ENCODE data around the gene EXOG.

DNA sequence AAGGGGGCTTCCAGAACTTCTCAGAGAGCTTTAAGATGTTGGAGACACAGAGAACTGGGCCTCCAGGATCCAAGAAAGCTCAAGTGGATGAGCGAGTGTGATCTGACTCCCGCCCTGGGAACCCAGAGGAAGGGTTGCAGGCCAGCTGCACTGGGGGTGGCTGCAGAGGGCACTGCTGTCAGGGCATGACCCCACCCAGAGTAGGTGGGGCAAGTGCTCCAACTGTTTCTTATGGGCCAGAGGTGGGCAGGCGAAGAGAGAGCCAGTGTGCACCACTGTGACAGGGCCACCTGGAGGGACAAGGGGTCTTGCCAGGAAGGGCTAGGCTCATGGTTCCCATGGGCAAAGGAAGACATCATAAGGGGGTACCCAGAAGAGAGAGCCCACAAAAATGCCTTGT lies 48.8 kb downstream of the EXOG start:
- TF ChIP-seq, protein P1, sequence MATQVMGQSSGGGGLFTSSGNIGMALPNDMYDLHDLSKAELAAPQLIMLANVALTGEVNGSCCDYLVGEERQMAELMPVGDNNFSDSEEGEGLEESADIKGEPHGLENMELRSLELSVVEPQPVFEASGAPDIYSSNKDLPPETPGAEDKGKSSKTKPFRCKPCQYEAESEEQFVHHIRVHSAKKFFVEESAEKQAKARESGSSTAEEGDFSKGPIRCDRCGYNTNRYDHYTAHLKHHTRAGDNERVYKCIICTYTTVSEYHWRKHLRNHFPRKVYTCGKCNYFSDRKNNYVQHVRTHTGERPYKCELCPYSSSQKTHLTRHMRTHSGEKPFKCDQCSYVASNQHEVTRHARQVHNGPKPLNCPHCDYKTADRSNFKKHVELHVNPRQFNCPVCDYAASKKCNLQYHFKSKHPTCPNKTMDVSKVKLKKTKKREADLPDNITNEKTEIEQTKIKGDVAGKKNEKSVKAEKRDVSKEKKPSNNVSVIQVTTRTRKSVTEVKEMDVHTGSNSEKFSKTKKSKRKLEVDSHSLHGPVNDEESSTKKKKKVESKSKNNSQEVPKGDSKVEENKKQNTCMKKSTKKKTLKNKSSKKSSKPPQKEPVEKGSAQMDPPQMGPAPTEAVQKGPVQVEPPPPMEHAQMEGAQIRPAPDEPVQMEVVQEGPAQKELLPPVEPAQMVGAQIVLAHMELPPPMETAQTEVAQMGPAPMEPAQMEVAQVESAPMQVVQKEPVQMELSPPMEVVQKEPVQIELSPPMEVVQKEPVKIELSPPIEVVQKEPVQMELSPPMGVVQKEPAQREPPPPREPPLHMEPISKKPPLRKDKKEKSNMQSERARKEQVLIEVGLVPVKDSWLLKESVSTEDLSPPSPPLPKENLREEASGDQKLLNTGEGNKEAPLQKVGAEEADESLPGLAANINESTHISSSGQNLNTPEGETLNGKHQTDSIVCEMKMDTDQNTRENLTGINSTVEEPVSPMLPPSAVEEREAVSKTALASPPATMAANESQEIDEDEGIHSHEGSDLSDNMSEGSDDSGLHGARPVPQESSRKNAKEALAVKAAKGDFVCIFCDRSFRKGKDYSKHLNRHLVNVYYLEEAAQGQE (IDR thresholded peaks at IDR 0.05; ENCODE audit: borderline replicate concordance): no peak
- no peak for TF ChIP-seq POLR2AphosphoS5 (IDR thresholded peaks at IDR 0.05)
- TF ChIP-seq EZH2 (IDR thresholded peaks at IDR 0.05; ENCODE audit: borderline replicate concordance, insufficient read depth, low read length, poor library complexity, severe bottlenecking): no peak
- TF ChIP-seq, protein P2, sequence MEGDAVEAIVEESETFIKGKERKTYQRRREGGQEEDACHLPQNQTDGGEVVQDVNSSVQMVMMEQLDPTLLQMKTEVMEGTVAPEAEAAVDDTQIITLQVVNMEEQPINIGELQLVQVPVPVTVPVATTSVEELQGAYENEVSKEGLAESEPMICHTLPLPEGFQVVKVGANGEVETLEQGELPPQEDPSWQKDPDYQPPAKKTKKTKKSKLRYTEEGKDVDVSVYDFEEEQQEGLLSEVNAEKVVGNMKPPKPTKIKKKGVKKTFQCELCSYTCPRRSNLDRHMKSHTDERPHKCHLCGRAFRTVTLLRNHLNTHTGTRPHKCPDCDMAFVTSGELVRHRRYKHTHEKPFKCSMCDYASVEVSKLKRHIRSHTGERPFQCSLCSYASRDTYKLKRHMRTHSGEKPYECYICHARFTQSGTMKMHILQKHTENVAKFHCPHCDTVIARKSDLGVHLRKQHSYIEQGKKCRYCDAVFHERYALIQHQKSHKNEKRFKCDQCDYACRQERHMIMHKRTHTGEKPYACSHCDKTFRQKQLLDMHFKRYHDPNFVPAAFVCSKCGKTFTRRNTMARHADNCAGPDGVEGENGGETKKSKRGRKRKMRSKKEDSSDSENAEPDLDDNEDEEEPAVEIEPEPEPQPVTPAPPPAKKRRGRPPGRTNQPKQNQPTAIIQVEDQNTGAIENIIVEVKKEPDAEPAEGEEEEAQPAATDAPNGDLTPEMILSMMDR (IDR thresholded peaks at IDR 0.05; ENCODE audit: poor library complexity, severe bottlenecking): no peak
- TF ChIP-seq EP300 (conservative IDR thresholded peaks at IDR 0.05; ENCODE audit: poor library complexity, severe bottlenecking): no peak
- TF ChIP-seq TAF1 (IDR thresholded peaks at IDR 0.05; ENCODE audit: low read depth): no peak
- no peak for TF ChIP-seq MXI1 (conservative IDR thresholded peaks at IDR 0.05; ENCODE audit: poor library complexity, severe bottlenecking)
